GM18907 (cell line): ENCODE measurements around the gene PDE3B.
"Not testable (repeated sequence)": the region's sequence is repeated elsewhere in the genome, so short reads cannot be mapped to it uniquely, and the experiment has no call there.

ENCODE experiments used
- ATAC-seq: cut with Tn5 transposase; IDR thresholded peaks from one replicate; pipeline ENCODE4 v1.9.1; 2021; ENCODE audit warnings: mild to moderate bottlenecking, moderate library complexity; ENCODE audit not compliant: unreplicated experiment

The PDE3B gene

DNA sequence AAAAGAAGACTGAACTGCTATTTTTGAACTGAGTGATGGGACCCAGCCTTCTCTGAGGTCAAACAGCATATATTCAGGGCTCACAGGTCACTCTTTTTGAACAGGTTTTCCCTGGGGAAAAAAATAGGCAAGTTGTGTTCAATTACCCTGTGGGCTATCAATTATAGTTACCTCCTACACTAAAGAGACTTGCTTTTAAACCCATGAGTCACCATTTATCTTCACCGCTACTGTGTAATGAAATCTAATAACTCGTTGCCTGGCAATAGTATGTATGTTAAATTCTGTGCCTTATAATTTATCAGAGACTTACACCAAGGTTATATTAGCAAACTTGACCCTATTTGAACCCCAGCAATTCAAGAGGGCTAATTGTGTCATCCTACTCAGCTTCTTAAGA is 149.9 kb downstream of the PDE3B start:
- ATAC-seq = no peak

DNA sequence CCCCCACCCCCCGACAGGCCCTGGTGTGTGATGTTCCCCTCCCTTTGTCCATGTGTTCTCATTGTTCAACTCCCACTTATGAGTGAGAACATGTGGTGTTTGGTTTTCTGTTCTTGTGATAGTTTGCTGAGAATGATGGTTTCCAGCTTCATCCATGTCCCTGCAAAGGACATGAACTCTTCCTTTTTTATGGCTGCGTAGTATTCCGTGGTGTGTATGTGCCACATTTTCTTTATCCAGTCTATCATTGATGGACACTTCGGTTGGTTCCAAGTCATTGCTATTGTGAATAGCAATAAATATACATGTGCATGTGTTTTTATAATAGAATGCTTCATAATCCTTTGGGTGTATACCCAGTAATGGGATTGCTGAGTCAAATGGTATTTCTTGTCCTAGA is 152.4 kb downstream of the PDE3B start:
- ATAC-seq = not testable (repeated sequence)

DNA sequence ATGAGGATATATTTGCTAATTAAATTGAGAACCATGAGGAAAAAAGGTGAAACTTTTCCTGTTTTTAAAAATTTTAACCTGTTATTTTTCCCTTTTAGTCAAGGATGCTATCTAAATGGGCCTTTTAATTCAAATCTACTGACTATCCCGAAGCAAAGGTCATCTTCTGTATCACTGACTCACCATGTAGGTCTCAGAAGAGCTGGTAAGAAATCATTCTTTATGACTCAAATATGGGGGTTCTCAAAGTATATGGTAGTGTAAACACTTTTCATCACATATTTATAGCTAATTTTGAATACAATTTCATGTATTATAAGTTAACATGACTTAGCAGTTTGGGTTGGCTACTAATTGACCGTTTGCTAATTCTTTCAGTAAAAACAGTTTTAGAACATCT is 160.2 kb downstream of the PDE3B start:
- ATAC-seq = no peak

DNA sequence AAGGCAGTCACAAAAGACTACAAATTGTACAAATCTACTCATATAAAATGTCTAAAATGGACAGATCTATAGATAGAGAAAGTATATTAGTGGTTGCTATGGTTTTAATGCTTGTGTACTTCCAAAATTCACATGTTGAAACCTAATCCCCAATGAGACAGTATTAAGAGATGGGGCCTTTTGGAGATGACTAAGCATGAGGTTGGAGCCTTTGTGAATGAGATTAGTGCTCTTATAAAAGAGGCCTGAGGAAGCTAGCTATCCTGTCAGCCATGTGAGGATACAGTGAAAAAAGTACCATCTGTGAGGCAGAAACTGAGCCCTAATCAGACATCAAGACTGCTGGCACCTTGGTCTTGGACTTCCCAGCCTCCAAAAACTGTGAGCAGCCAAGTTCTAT is 165.9 kb downstream of the PDE3B start:
- no peak for ATAC-seq

DNA sequence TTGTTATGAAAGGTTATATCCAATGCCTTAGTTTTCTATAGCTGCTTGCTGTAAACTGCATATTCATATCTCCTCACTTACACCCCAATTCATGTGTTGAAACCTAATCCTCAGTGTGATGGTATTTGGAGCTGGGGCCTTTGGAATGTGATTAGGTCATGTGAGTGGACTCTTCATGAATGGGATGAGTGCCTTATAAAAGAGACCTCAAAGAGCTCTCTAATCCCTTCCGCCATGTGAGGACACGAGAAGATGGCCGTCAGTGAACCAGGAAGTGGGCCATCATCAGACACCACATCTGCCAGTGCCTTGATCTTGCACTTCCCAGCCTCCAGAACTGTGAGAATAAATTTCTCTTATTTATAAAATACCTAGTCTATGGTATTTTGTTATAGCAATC is 169.2 kb downstream of the PDE3B start:
- ATAC-seq = no peak

DNA sequence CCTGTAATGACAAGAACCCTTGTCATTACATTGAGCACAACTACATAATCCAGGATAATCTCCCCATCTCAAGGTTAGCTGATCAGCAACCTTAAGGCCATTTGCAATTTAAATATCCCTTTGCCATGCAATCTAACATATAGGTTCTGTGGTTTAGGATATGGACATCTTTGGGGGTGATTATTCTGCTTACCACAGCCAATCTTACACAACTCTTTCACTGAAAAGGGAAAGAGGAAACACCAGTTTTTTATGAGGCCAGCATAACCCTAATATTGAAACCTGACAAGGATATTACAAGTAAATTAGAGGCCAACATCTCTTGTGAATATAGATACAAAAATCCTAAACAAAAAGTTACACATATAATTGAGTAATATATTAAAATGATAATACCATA is 169.9 kb downstream of the PDE3B start:
- ATAC-seq = no peak

DNA sequence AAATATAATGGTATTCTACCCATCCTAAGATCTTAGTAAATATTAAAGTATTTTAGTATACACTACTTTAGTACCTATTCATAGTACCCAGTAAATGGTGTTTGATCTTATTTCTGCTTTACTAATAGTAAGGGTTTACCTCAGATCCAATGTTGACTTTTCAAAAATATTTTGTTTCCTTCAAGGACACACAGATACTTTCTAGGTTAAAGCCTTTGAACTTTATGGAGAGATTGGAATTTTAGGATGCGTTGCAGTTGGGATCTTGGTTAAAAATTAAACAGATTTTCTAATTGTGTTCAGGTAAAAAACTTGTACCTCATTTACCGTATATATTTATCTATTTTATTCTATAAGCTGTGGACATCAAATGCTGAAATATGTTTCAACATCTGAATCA is 175.2 kb downstream of the PDE3B start:
- ATAC-seq = no peak

DNA sequence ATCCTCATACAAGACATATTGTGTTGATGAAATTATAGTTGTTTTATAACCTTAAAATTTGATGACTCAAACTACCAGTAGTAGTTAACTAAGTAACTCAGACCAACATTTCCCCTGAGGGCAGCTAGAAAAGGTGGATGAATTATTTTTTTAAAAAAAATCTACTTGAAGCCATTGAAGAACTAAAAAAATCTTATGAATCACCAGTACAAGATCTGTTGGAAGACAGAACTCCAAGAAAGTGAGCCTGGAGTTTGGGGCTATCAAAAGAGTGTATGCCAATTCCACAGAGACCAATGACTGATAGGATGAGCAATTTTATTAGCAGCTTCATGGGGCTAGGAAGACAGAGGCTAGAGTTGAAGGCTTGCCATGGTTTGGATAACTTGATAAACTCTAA is 176.0 kb downstream of the PDE3B start:
- no peak for ATAC-seq

DNA sequence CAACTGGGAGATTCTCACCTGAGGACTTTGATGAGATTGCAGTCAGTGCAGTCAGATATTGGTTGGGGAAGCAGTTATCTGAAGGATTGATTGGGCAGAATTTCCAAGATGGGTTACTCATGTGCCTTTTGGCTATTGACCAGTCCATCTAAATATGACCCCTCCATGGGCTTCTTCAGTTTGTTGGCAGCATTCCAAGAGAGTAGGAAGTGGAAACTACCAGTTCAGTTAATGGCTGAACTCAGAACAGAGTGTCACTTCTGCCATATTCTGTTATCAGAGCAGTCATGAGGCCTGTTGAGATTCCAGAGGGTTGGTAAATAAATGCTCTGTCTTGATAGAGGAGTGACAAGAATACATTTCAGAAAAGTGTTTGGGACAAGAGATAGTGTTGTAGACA is 177.4 kb downstream of the PDE3B start:
- no peak for ATAC-seq

DNA sequence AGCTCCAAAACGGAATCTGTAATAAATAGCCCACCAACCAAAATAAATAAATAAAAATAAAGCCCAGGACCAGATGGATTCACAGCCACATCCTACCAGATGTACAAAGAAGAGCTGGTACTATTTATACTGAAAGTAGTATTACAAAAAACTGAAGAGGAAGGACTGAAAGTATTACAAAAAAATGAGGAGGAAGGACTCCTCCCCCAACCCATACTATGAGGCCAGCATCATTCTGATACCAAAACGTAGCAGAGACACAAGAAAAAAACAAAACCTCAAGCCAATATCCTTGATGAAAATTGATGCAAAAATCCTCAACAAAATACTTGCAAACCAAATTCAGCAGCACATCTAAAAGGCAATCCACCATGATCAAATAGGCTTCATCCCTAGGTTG is 183.0 kb downstream of the PDE3B start:
- no peak for ATAC-seq

DNA sequence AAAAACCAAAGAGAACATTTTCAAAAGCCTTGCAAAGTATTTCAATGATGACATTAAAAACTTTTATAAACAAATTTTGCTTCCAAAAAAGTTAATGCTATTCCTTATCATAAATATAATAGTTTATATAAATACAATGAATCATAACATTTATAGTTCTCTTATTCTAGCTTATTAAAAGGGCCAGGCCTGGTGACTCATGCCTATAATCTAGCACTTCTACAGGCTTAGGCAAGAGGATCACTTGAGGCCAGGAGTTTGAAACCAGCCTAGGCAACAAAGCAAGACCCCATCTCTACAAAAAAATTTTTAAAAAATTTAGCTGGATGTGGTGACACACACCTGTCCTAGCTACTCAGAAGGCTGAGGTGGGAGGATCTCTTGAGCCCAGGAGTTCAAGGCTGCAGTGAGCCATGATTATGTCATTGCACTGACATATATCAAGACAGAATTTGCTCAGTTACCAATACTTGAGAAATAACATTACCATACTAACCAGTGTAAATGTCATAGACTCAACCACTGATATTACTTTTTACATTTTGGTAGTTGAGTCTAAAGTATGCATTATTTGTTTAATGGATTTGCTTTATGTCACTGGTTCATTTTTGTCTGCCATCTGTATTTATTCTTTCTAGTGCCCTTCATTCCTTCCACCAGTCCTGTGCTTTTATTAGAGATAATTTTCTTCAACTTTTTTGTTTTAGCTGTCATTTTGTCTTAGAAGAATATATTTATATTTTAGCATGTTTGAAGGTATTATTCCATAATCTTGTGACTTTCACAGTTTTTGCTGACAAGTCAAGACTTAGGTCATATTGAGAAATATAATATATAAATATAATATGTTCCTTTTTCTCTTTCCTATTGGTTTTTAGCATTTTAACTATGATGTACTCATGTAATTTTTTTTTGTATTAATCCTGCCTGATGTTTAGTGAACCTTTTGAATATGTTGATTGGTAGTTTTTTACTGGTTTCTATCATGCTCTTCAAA is 192.2 kb downstream of the PDE3B start:
- no peak for ATAC-seq

DNA sequence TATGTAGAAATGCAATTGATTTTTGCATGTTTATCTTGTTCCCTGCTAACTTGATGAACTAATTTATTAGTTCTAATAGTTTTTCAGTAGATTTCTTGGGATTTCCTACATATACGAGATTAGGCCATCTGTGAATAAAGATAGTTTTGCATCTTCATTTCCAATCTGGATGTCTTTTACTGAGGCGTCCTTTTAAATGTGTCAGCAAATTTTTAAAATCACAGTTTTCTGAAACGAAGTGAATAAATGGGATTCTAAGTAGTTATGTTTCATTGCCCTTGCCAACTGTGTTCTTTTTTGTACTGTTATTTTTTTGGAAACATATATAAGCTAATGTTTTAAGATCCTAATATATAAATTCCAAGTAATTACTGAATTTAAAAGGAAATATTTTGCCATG is 198.4 kb downstream of the PDE3B start:
- no peak for ATAC-seq

DNA sequence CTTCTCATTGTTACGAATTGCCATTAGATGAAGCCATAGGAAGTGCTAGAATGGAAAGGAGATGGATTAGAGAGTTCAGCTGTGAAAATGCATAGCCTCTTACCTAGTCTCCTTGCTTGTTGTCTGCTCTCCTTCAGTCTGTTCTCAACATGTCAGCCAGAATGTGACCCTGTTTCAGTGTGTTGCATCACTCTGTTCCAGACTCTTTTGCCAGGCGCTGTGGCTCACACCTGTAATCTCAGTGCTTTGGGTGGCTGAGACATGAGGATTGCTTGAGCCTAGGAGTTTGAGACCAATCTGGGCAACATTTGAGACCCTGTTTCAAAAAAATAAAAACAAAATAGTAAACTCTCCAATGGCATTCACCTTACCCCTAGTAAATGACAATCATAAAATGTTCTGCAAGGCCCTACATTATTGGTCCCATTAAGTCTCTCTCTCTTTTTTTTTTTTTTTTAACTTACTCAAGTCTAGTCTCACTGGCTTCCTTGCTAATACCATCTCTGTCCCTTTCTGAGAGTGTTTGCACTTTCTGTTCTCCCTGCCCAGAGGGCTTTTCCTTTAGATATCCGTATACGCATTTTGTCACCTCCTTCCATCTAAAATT is 209.1 kb downstream of the PDE3B start:
- no peak for ATAC-seq

DNA sequence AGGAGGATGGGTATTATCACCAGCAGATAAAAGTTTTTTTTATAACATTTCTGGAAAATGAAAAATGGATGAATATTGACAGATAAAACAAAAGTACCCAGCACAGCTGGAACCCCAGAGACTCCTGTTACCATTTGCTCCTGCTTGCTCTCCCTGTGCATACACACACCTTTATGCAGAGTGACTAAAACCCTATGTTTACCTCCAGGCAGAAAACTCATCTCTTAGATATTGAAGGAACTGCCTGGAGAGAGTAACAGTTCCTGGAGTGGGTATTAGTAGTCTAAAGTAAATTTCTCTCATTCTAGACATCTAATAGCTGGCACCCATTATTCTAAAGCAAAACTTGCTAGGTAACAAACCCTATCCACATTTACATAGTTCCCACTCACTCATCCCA is 210.5 kb downstream of the PDE3B start:
- no peak for ATAC-seq

DNA sequence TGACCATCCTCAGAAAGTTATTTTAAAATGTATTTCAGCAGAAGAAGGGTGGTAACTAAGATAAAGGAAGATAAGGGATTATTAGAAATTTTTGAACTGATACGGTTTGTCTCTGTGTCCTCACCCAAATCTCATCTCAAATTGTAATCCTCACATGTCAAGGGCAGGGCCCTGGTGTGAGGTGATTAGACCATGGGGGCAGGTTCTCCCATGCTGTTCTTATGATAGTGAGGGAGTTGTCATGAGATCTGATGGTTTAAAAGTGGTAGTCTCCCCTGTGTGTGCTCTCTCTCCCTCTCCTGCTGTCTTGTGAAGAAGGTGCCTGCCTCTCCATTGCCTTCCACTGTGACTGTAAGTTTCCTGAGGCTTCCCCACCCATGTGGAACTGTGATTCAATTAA is 212.3 kb downstream of the PDE3B start:
- ATAC-seq = no peak

DNA sequence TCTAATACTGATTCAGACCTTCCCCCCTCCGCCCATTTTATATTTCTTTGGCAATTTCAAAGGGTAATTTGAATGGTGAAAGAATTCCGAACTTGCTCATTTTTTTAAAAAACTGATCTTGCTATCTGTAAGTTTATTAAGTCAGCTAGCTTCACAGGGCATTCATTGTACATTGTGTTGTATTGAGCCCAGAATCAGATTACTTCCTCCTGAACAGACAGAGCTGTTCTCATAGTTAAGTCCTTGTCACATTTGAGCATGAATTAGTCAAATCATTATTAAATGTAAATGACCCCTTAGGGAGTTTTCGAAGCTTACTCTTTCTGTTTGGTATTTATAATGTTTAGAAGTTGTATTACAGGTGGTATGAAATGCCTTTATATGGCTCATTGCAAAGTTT is 214.0 kb downstream of the PDE3B start:
- ATAC-seq = no peak

DNA sequence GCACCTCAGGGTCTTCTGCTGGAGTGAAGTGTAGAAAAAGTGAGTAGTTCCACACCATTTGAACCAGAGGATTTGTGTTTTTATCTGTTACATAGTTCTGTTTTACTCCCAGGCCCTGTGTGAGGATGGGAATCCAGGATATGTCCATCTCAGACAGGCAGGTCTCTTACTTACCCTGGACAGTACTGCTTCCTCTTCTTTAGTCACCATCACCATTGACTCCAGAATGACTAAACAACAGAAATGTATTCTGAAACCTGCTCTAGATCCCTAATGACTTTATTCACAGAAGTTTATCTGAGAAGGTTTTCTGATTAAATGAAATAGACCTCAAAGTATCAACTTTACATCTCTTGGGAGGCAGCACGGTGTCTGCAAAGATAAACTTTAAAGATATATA is 214.8 kb downstream of the PDE3B start:
- no peak for ATAC-seq

DNA sequence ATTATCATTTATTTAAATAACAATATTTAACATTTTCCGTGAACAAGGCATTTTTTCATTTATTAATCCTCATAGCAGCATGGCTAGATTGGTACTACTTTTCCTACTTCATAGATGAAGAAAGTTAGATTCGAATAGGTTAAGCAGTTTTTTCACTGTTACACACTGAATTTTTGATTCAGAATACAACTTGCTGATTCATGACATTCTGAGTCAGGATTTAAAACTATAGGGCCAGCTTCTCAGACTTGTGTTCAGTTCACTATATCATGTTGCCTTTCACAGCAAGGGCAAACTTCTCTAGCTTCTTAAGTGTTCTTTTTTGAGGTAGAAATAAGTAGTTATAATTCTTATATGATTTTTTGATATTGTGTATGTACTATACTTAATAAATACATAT is 216.9 kb downstream of the PDE3B start:
- ATAC-seq = no peak

DNA sequence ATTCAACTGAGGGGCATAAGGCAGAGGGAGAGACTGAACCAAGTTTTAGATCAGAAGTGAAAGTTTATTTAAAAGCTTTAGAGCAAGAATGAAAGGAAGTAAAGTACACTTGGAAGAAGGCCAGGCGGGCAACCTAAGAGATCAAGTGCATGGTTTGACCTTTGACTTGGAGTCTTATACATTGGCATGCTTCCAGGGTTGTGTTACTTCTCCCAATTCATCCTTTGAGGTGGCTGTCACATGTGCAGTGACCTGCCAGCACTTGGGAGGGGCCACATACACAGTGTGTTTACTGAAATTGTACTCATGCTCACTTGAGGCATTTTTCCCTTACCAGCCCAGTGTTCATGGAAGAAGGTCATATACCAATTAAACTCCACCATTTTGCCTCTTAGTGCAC is 218.1 kb downstream of the PDE3B start:
- no peak for ATAC-seq

DNA sequence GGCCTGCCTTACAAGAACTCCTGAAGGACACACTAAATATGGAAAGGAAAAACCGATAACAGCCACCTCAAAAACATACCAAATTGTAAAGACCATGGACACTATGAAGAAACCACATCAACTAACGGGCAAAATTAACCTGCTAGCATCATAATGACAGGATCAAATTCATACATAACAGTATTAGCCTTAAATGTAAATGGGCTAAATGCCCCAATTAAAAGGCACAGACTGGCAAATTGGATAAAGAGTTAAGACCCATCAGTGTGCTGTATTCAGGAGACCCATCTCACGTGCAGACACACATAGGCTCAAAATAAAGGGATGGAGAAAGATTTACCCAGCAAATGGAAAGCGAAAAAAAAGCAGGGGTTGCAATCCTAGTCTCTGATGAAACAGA is 220.2 kb downstream of the PDE3B start:
- ATAC-seq = not testable (repeated sequence)

DNA sequence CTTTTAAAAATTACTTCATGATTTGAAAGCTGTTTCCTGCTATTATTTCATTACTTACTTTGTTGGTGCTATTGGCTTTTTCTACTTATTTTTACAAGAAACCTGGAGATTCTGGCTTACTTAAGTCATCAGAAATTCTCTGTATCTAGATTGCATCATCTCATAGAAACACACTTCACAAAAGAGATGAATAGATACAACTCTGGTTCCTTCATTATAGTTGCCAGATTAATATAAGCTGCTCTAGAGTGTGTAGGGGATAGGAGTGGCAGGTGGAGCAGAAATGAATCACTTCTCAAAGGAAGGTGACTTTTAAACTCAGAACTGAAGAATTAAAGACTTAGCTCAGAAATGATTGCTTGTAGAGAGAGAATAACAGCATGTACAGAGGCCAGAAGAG is 228.4 kb downstream of the PDE3B start:
- ATAC-seq = no peak

DNA sequence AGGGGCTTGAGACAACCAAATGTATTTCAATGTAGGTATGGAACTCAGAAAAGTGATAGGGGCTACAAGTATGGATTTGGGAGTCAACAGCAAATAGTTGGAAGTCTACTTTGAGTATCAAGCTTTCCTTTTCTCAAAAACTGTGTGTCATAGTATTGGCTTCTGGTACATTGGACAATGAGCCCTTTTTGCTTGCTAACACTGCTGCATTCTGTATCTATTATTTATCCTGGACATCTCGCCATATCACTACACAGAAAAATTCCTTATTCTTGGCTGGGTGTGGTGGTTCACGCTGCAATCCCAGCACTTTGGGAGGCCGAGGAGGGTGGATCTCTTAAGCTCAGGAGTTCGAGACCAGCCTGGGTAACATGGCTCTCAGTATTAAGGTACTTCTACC is 230.0 kb downstream of the PDE3B start:
- no peak for ATAC-seq
